HEK293 (cell line): ENCODE results near the gene HEXIM1.

Experiments used
- ZNF654 ChIP-seq: fragments of 450-650 bp; formaldehyde crosslinking; IDR thresholded peaks from 2 replicates; pipeline ENCODE4 v1.5.1; 2016; ENCODE audit warnings: low read depth, missing biosample characterization, missing genetic modification characterization
- TF ChIP-seq, protein P1 (sequence below): fragments of 450-650 bp; formaldehyde crosslinking; IDR thresholded peaks from 2 replicates; pipeline ENCODE4 v1.5.1; 2016; ENCODE audit warnings: missing biosample characterization, missing genetic modification characterization

DNA sequence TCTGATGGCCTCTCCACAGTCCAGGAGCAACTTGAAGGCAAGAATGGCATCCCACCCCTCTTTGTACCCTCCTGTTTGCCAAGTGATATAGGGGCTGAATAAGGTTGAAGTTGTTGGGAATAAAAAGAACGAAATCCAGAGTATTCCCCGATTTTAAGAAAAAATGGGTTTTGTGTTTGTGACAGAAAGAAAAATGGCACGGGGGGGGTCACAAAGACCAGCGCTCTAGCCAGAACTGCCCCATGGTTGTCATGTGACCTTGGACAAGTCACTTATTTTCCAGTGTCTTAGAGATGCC lies 1.7 kb upstream of the HEXIM1 start:
- TF ChIP-seq ZNF654 (tag by site-specific recombination): no peak
- TF ChIP-seq, protein P1, sequence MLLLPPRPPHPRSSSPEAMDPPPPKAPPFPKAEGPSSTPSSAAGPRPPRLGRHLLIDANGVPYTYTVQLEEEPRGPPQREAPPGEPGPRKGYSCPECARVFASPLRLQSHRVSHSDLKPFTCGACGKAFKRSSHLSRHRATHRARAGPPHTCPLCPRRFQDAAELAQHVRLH (tag by site-specific recombination): no peak
